Measurements from ENCODE around the gene CRYGS. TPM values are rescaled to one million over a fixed set of nuclear protein-coding genes. Genes with fewer than 3 reads are reported as not detected.

Gene CRYGS
- total RNA-seq, 1 experiment from 2014 or later = 4.3 TPM

GRCh38 chr3:186540221-186540834, 3.9 kb downstream of the CRYGS start:
- CTCF ChIA-PET = interaction anchor here (0.7 to 4.0 kb wide), 25 partner anchors 8 to 597 kb away, joined by 3 to 86 read pairs (median 4); partner anchors contain the start of gene DNAJB11
- RAD21 ChIA-PET (ENCODE audit: low non-redundant PET in 1 of 2, low total read pairs in 2 of 2, uncharacterized antibody in 2 of 2, unreplicated experiment in 2 of 2) = interaction anchor here (0.7 to 2.0 kb wide), 9 partner anchors 77 to 557 kb away, joined by 3 to 6 read pairs (median 3); no protein-coding TSS in a partner anchor
- peak overlapping the region; percentile 41 for H3K4me2 ChIP-seq (ENCODE audit: low read length)
- H3K4me1 ChIP-seq (ENCODE audit: control insufficient read depth in 1 of 2, insufficient read depth in 2 of 2, low read length in 2 of 2) = peaks cover 9 to 17% of the 10 kb centered on the region in 2 experiments; a peak in 3 of 4 replicates
- POLR2A ChIA-PET = interaction anchor here (0.9 to 2.2 kb wide), 3 partner anchors 30 to 298 kb away, joined by 3 to 7 read pairs (median 6); partner anchors contain the start of gene DNAJB11
- DNase-seq (ENCODE audit: low read depth, low spot score) (peak; percentile 76), ATAC-seq (peak; percentile 93)
- intact Hi-C loops (cut with micrococcal nuclease) = loop anchor here (1.0 kb wide), 2 partner anchors 281 to 557 kb away; no protein-coding TSS in a partner anchor
- H3K9me3 ChIP-seq (ENCODE audit: control insufficient read depth in 1 of 2, insufficient read depth in 1 of 2, low read depth in 1 of 2, low read length in 2 of 2) = no peaks in the 10 kb centered on the region
- H3K36me3 ChIP-seq (ENCODE audit: control insufficient read depth in 1 of 2, insufficient read depth in 2 of 2, low read length in 2 of 2) = no peaks in the 10 kb centered on the region
- peak; percentile 44; the same call in 1 of the 2 replicates for TF ChIP-seq JUND (IDR thresholded peaks at IDR 0.05)
- TF ChIP-seq CTCF (IDR thresholded peaks at IDR 0.05 in 2 of 3, conservative IDR thresholded peaks at IDR 0.05 in 1 of 3; ENCODE audit: borderline replicate concordance in 1 of 3, insufficient read depth in 1 of 3, low read depth in 2 of 3, low read length in 2 of 3) = peak; percentile 50 to 83 (median 78)
- peak; percentile 56; the same call in 1 of the 2 replicates for TF ChIP-seq FOSL1 (IDR thresholded peaks at IDR 0.05; ENCODE audit: low read depth)
- peak; percentile 78 for TF ChIP-seq TCF7L2 (IDR thresholded peaks at IDR 0.05; ENCODE audit: borderline replicate concordance, extremely low read depth, insufficient read depth, insufficient read length)
- TF ChIP-seq EZH2phosphoT487 (IDR thresholded peaks at IDR 0.05; ENCODE audit: borderline replicate concordance) = no peak
- peak; percentile 16 for TF ChIP-seq YY1 (IDR thresholded peaks at IDR 0.05; ENCODE audit: extremely low read depth, insufficient replicate concordance, low read depth, low read length)
- peak; percentile 92 for TF ChIP-seq RAD21 (IDR thresholded peaks at IDR 0.05; ENCODE audit: low read depth)
- TF ChIP-seq SIN3A (IDR thresholded peaks at IDR 0.05; ENCODE audit: low read depth) = no peak
- no peak for TF ChIP-seq ZBTB33 (IDR thresholded peaks at IDR 0.05; ENCODE audit: extremely low read depth, insufficient replicate concordance, low read length)
- TF ChIP-seq CBX3 (IDR thresholded peaks at IDR 0.05; ENCODE audit: low read depth) = no peak
- no peak overlapping the region for H3K4me3 ChIP-seq (replicated peaks in 1 of 2; ENCODE audit: low read depth in 1 of 2, low read length in 2 of 2)
- H3K27me3 ChIP-seq (ENCODE audit: insufficient read depth, low read length) = no peaks in the 10 kb centered on the region
- H4K20me1 ChIP-seq (ENCODE audit: insufficient read depth) = no peaks in the 10 kb centered on the region
- no peak overlapping the region for H2AFZ ChIP-seq (ENCODE audit: low read depth, low read length, poor library complexity, severe bottlenecking)
- H3K27ac ChIP-seq (ENCODE audit: low read depth, low read length) = no peak overlapping the region
- no peak overlapping the region for H3K9ac ChIP-seq (ENCODE audit: low read length)
- BruUV-seq (replicated peaks) = no TSS peak
- no peaks in the 10 kb centered on the region for H3K9me2 ChIP-seq (ENCODE audit: insufficient read depth)
- H3K79me2 ChIP-seq (ENCODE audit: insufficient read depth, low read length) = no peaks in the 10 kb centered on the region

Measured in HCT116 (cell line).